GM12874 (cell line): ENCODE measurements around the gene SDK1.

Experiments used
- TF ChIP-seq, protein P1 (sequence below): IDR thresholded peaks from 2 replicates; pipeline ENCODE4 v1.5.1; 2011; ENCODE audit warnings: low read depth, mild to moderate bottlenecking, control low read depth, low read length, moderate library complexity; ENCODE audit not compliant: insufficient read depth

SDK1 gene

GRCh38 chr7:4279216-4279615, 978.2 kb downstream of the SDK1 start:
- TF ChIP-seq, protein P1, sequence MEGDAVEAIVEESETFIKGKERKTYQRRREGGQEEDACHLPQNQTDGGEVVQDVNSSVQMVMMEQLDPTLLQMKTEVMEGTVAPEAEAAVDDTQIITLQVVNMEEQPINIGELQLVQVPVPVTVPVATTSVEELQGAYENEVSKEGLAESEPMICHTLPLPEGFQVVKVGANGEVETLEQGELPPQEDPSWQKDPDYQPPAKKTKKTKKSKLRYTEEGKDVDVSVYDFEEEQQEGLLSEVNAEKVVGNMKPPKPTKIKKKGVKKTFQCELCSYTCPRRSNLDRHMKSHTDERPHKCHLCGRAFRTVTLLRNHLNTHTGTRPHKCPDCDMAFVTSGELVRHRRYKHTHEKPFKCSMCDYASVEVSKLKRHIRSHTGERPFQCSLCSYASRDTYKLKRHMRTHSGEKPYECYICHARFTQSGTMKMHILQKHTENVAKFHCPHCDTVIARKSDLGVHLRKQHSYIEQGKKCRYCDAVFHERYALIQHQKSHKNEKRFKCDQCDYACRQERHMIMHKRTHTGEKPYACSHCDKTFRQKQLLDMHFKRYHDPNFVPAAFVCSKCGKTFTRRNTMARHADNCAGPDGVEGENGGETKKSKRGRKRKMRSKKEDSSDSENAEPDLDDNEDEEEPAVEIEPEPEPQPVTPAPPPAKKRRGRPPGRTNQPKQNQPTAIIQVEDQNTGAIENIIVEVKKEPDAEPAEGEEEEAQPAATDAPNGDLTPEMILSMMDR, result no peak

DNA sequence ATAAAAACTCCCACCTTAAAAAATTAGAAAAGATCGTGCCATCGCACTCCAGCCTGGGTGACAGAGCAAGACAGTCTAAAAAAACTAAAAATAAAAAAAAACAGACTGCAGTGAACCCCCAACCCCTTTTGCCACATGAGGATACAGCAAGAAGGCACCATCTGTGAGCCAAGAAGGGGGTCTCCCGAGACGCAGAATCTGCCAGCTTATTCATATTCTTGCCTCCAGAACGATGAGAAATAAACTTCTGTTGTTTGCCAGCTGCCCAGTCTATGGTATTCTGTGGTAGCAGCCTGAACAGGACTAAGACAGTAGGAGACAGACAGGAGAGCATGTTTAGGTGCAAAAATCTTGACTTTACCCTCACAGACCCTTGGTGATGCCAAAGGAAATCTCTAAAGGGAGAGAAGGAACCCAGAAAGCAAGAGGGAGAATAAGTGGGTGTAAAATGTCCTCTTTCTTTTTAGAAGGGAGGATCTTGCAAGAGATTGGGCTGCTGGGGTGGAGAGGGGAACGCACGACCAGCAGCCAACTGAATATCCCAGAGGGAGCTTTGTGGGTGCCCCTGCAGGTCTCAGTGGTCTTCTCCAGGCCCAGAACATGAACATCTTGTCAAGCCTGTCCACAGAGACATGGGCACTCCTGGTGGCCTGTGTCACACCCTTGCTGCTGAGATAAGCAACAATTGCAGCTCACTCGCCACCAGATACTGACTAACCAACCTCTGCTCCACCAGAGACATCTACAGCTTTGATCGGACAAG, 980.4 kb downstream of the SDK1 start:
- TF ChIP-seq, protein P1, result no peak

DNA sequence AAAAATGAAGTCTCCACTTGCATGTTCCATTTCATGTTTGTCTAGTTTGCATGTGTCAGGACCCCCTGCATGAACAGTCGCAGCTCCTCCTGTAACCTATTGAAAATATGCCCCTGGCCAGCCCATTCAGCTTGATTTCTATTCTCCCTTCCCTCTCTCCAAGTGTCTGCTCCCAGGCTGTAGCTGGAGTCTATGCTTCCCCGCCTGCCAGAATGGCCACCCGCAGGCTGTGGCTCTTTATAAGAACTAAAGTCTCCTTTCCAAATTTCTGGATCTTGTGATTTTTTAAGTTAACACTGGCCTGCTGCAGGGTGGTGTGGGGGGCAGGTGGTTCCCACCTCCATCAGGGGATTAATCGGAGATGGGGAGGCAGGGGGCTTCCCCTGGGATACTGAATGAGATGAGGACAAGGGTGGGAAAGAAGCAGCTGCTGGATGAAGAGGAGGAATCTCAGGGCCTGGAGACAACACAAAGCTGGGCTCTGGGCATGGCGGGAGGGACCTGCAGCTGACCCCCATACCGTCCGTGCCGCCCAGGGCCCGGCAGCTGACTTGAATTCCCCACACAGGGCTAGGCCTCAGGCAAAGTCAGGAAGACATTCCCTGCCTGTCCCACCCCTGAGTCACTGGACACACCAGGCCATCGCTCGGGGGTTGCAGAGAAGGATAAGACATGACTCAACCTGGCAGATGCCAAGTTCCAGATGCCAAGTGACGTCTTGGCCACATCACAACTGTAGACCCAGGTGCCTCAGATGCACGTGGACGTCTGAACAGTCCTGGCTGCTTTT, 981.6 kb downstream of the SDK1 start:
- TF ChIP-seq, protein P1, result no peak

DNA sequence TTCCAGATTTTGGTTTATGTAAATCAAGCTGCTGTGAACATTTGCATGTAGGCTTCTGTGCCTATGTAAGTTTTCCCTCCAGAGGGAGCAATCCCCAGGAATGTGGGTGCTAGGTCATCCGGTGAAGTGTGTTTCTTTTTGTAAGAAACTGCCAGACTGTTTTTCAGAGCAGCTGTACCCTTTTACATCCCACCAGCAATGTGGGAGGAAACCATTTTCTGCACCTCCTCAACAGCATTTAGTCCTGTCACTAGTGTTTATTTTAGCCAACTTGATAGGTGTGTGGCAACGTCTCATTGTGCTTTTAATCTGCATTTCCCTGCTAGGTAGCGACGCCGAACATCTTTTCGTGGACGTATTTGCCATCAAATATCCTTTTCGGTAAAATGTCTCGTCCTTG, 985.3 kb downstream of the SDK1 start:
- TF ChIP-seq, protein P1, result no peak

GRCh38 chr7:4288791-4289394, 987.8 kb downstream of the SDK1 start:
- TF ChIP-seq, protein P1, result no peak

- TF ChIP-seq, protein P1, result no peak
These were observed 996.3 kb downstream of the SDK1 start for GRCh38 chr7:4297165-4297917.

- TF ChIP-seq, protein P1, result no peak
These were observed 996.8 kb downstream of the SDK1 start for GRCh38 chr7:4297918-4298219.
